Prostate gland (tissue), 2 donors: ENCODE data around the gene OSGEPL1. TPM values are rescaled to one million over a fixed set of nuclear protein-coding genes. Genes with fewer than 3 reads are reported as not detected.

Experiments used
- DNase-seq: peaks from one replicate; pipeline ENCODE4 v3.0.0-alpha.2; 2019; ENCODE audit warnings: low spot score
- H3K27ac ChIP-seq, 2 donors: fragments of 200-600 bp; sonication (generic); 2 replicates each; pipeline ENCODE4 v1.5.1; 2017 to 2019
- H3K27me3 ChIP-seq: fragments of 200-600 bp; sonication (generic); replicated peaks from 2 replicates; pipeline ENCODE4 v1.5.1; 2019; ENCODE audit not compliant: insufficient read depth
- H3K36me3 ChIP-seq, 2 donors: fragments of 200-600 bp; sonication (generic); 1 replicate in 1 of 2; 2 replicates in 1 of 2; pipeline versions ENCODE4 v1.5.1 to v1.8.1; 2017 to 2019
- H3K4me1 ChIP-seq: fragments of 200-600 bp; sonication (generic); replicated peaks from 2 replicates; pipeline ENCODE4 v1.5.1; 2019
- H3K4me3 ChIP-seq, 2 donors: fragments of 200-600 bp; sonication (generic); 2 replicates each; pipeline ENCODE4 v1.5.1; 2017 to 2019
- H3K9me3 ChIP-seq: fragments of 200-600 bp; sonication (generic); 2 replicates; pipeline ENCODE4 v1.5.1; 2017
- POLR2A ChIP-seq: fragments of 450-650 bp; IDR thresholded peaks from one replicate; pipeline ENCODE4 v1.6.1; 2016; ENCODE audit warnings: antibody characterized with exemption, mild to moderate bottlenecking
- POLR2AphosphoS5 ChIP-seq: sonication (generic); formaldehyde crosslinking; IDR thresholded peaks from one replicate; pipeline ENCODE4 v1.6.1; 2017; ENCODE audit warnings: antibody characterized with exemption
- WGBS: methylation state at CpG from one replicate; pipeline ENCODE4 v1.1.5; 2018; 5-methylcytosine and 5-hydroxymethylcytosine counted together
- intact Hi-C: fragments of 100-400 bp; cut with DNase I; formaldehyde crosslinking; loops from one replicate; pipeline ENCODE4 v1.14.2; 2022
- total RNA-seq, 2 donors: library from RNA; depleted of rRNA; stranded (reverse); fragments of >200 nt; gene quantifications; one replicate each; pipeline ENCODE4 v1.1.0, GENCODE V29; 2016
- TF ChIP-seq, protein P1 (sequence below), 4 experiments: fragments of 200-600 bp in 2 of 4; fragments of 450-650 bp in 2 of 4; sonication (generic) in 2 of 4; IDR thresholded peaks; 1 replicate in 3 of 4; 2 replicates in 1 of 4; pipeline ENCODE4 v1.5.1; 2016 to 2019; ENCODE audit warnings: antibody characterized with exemption in 4 of 4, mild to moderate bottlenecking in 2 of 4, moderate library complexity in 2 of 4

OSGEPL1 gene
- total RNA-seq, 2 donors from 2014 or later: 11.7 to 13.7 TPM

GRCh38 chr2:189751080-189751658 lies 11.4 kb downstream of the OSGEPL1 start:
- no peak for DNase-seq

GRCh38 chr2:189729430-189729829 lies 33.2 kb downstream of the OSGEPL1 start:
- intact Hi-C loops: no loop called here
- Histone ChIP-seq H3K36me3 (no peaks in the 10 kb centered on the region), H3K9me3 (no peaks in the 10 kb centered on the region), H3K4me1 (no peaks in the 10 kb centered on the region), H3K27ac (no peak overlapping the region), H3K4me3 (no peak overlapping the region), H3K27me3 (no peaks in the 10 kb centered on the region)
- TF ChIP-seq, protein P1, sequence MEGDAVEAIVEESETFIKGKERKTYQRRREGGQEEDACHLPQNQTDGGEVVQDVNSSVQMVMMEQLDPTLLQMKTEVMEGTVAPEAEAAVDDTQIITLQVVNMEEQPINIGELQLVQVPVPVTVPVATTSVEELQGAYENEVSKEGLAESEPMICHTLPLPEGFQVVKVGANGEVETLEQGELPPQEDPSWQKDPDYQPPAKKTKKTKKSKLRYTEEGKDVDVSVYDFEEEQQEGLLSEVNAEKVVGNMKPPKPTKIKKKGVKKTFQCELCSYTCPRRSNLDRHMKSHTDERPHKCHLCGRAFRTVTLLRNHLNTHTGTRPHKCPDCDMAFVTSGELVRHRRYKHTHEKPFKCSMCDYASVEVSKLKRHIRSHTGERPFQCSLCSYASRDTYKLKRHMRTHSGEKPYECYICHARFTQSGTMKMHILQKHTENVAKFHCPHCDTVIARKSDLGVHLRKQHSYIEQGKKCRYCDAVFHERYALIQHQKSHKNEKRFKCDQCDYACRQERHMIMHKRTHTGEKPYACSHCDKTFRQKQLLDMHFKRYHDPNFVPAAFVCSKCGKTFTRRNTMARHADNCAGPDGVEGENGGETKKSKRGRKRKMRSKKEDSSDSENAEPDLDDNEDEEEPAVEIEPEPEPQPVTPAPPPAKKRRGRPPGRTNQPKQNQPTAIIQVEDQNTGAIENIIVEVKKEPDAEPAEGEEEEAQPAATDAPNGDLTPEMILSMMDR (IDR thresholded peaks at IDR 0.05): no peak
- TF ChIP-seq POLR2A (no peak), POLR2AphosphoS5 (no peak)
- 83% methylated on average over 3 of the region's 3 CpGs for WGBS
- no peak for DNase-seq

More at GRCh38 chr2:189751080-189751658, 11.4 kb downstream of the OSGEPL1 start:
- Histone ChIP-seq H3K9me3 (no peaks in the 10 kb centered on the region), H3K4me1 (no peaks in the 10 kb centered on the region), H3K27ac (no peak overlapping the region), H3K27me3 (no peaks in the 10 kb centered on the region), H3K4me3 (no peak overlapping the region), H3K36me3 (peaks cover 0 to 3% of the 10 kb centered on the region in 2 donors)
- intact Hi-C loops: loop anchor here (5.0 kb wide), 1 partner anchor 316 kb away; no protein-coding TSS in a partner anchor
- 85% methylated on average over 10 of the region's 10 CpGs for WGBS
- TF ChIP-seq, protein P1 (IDR thresholded peaks at IDR 0.05): peak; percentile 17 to 55 (median 36)
- TF ChIP-seq POLR2AphosphoS5: no peak

DNA sequence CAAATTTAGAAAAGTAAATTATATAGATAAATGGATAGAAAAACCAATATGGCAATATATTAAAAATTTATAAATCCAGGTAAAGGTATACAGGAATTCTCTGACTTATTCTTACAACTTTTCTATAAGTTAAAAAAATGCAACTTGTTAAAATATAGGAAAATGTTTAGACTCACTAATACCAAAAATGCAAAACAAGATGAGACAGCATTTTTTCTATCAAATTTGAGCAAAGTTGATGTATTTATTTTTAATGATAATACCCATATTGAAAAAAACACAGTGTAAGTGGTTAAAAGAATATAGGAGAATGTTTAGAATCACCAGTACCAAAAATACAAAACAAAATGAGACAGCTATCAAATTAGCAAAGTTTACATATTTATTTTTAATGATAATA lies 35.7 kb downstream of the OSGEPL1 start:
- no peak for DNase-seq
- Histone ChIP-seq H3K4me3 (no peak overlapping the region), H3K4me1 (no peaks in the 10 kb centered on the region), H3K27me3 (no peaks in the 10 kb centered on the region), H3K27ac (no peak overlapping the region), H3K9me3 (no peaks in the 10 kb centered on the region), H3K36me3 (no peaks in the 10 kb centered on the region)
- intact Hi-C loops: no loop called here
- TF ChIP-seq, protein P1 (IDR thresholded peaks at IDR 0.05): no peak
- TF ChIP-seq POLR2A (no peak), POLR2AphosphoS5 (no peak)

DNA sequence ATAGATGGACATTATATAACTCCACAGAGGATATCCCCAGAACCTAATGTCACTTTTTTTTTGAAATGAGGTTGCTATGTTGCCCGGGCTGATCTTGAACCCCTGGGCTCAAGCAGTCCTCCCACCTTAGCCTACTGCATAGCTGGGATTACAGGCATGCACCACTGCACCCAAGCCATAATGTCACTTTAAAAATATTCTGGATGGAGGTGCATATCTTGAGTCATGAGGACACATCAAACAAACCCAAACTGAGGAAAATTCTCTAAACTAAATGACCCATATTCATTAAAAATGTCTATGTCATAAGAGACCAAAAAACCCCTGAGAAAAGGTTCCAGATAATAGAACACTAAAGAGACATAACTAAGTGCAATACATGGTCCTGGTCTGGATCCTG lies 36.3 kb downstream of the OSGEPL1 start:
- TF ChIP-seq POLR2A (no peak), POLR2AphosphoS5 (no peak)
- TF ChIP-seq, protein P1 (IDR thresholded peaks at IDR 0.05): no peak
- H3K27me3 ChIP-seq: no peaks in the 10 kb centered on the region

DNA sequence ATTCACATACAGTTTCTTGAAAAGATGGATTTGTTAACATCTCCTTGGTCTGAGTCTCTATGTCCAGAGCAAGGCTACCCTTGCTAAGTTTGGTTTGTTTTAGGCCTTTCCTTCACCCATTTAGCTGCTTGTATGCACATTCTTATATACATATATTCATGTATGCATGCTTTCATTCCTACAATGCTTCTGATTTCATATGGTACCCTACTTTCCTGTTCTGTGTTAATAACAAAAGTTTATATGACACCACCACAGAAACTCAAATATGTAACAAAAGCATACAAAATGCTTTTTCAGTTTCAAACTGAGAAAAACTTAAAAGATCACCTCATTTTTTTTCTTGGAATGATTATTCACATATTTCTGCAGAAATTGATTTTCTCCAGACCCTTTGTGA lies 39.4 kb downstream of the OSGEPL1 start:
- Histone ChIP-seq H3K36me3 (no peaks in the 10 kb centered on the region), H3K27ac (no peak overlapping the region), H3K9me3 (no peaks in the 10 kb centered on the region), H3K4me3 (no peak overlapping the region), H3K27me3 (no peaks in the 10 kb centered on the region), H3K4me1 (no peaks in the 10 kb centered on the region)
- intact Hi-C loops: no loop called here
- TF ChIP-seq, protein P1 (IDR thresholded peaks at IDR 0.05): no peak
- no peak for TF ChIP-seq POLR2AphosphoS5
- TF ChIP-seq POLR2A: no peak
- DNase-seq: no peak

More for the DNA sequence above, 36.3 kb downstream of the OSGEPL1 start:
- 83% methylated on average over 1 of the region's 1 CpG for WGBS
- DNase-seq: no peak
- H3K36me3 ChIP-seq: no peaks in the 10 kb centered on the region
- no peak overlapping the region for H3K4me3 ChIP-seq
- no peaks in the 10 kb centered on the region for H3K4me1 ChIP-seq
- no peaks in the 10 kb centered on the region for H3K9me3 ChIP-seq
- H3K27ac ChIP-seq: no peak overlapping the region
- intact Hi-C loops: no loop called here
